Endothelial cell of umbilical vein (primary cell): Measurements from ENCODE around the gene ZDHHC20.

Experiments used
- FOS ChIP-seq: IDR thresholded peaks from 2 replicates; pipeline ENCODE4 v1.6.1; 2011; ENCODE audit warnings: mild to moderate bottlenecking, low read length, moderate library complexity, borderline replicate concordance; ENCODE audit not compliant: insufficient read depth
- POLR2A ChIP-seq: IDR thresholded peaks from 2 replicates; pipeline ENCODE4 v1.6.1; 2012; ENCODE audit warnings: low read depth, mild to moderate bottlenecking, control low read depth, low read length
- TF ChIP-seq, protein P1 (sequence below), 2 donors: IDR thresholded peaks; 1 replicate in 1 of 2; 2 replicates in 1 of 2; pipeline ENCODE4 v1.5.1; 2011; ENCODE audit warnings: low read length in 2 of 2, mild to moderate bottlenecking in 2 of 2, moderate library complexity in 2 of 2, control low read depth in 1 of 2, inconsistent platforms in 1 of 2, low read depth in 1 of 2; ENCODE audit not compliant: insufficient read depth in 1 of 2; ENCODE audit errors: extremely low read depth in 1 of 2

DNA sequence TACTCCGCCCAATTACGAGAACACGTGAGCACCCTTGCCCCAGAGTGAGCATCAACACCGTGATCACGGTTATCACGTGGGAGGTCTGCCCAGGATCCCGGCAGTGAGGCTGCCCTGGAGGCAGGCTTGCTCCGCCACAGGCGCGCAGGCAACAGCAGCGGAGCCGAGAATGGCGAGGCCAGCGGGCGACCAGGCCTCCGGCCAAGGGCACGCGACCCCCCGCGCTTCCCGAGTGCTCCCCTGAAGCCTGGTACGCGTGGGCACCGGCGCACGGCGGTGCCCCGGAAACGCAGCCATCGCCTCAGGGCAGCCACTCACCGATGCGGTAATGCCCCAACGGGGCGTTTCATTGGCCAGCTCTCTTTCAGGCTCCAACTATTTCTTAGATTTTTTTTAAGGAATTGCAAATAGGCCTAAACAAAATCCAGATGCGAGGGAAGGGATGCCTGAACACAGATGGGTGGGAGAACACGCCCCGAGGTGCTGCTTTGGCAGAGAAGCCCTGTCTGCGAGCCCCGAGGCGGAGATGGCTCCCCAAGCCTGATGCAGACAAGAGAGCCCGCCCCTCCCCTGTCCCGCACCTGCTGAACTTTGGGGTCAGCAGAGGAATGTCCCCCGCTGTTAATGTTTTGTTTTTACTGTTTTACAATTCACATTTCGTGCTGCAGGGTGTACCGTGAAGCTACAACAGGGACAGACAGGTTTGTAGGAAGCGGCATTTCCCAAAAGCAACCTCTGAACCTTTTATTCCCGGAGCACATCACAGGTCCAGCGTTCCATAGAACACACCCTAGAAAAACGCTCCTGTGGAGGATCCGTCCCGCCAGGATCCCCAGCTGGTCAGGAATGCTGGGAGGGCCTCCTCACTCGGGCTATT lies 132.7 kb downstream of the ZDHHC20 start:
- TF ChIP-seq, protein P1, sequence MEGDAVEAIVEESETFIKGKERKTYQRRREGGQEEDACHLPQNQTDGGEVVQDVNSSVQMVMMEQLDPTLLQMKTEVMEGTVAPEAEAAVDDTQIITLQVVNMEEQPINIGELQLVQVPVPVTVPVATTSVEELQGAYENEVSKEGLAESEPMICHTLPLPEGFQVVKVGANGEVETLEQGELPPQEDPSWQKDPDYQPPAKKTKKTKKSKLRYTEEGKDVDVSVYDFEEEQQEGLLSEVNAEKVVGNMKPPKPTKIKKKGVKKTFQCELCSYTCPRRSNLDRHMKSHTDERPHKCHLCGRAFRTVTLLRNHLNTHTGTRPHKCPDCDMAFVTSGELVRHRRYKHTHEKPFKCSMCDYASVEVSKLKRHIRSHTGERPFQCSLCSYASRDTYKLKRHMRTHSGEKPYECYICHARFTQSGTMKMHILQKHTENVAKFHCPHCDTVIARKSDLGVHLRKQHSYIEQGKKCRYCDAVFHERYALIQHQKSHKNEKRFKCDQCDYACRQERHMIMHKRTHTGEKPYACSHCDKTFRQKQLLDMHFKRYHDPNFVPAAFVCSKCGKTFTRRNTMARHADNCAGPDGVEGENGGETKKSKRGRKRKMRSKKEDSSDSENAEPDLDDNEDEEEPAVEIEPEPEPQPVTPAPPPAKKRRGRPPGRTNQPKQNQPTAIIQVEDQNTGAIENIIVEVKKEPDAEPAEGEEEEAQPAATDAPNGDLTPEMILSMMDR (IDR thresholded peaks at IDR 0.05; ENCODE audit: extremely low read depth in 1 of 2, insufficient read depth in 1 of 2, low read depth in 1 of 2, low read length in 2 of 2) = no peak
- TF ChIP-seq POLR2A (no peak), FOS (no peak)
